ENCODE measurements around the gene PIEZO2. TPM values are rescaled to one million over a fixed set of nuclear protein-coding genes. Genes with fewer than 3 reads are reported as not detected.

PIEZO2 gene
- total RNA-seq, 2 experiments from 2014 or later, result not detected

- H3K27ac Mint-ChIP-seq, result no peak overlapping the region
- H3K27me3 Mint-ChIP-seq, result peaks cover 2% of the 10 kb centered on the region
- ChIA-PET POLR2A (no interaction called here), CTCF (interaction anchor here (1.0 kb wide), 1 partner anchor 314 kb away, joined by 3 read pairs; no protein-coding TSS in a partner anchor)
- no peak overlapping the region for H3K4me3 Mint-ChIP-seq
- H3K9me3 Mint-ChIP-seq (ENCODE audit: low read depth), result no peaks in the 10 kb centered on the region
- no peaks in the 10 kb centered on the region for H3K4me1 Mint-ChIP-seq
- no peaks in the 10 kb centered on the region for H3K36me3 Mint-ChIP-seq (ENCODE audit: low read depth)
- intact Hi-C loops (cut with DNase I, micrococcal nuclease), result no loop called here
- DNase-seq, result no peak
- no peak for ATAC-seq
Measured at GRCh38 chr18:11165138-11165537, 15.8 kb upstream of the PIEZO2 start.

GRCh38 chr18:11163665-11164064 lies 14.3 kb upstream of the PIEZO2 start:
- peaks cover 2% of the 10 kb centered on the region for H3K27me3 Mint-ChIP-seq
- no peak for ATAC-seq
- H3K4me1 Mint-ChIP-seq, result no peaks in the 10 kb centered on the region
- DNase-seq, result peak; percentile 36
- POLR2A ChIA-PET, result no interaction called here
- CTCF ChIA-PET, result interaction anchor here (0.7 to 1.2 kb wide), 2 partner anchors 11 to 13 kb away, joined by 3 read pairs; no protein-coding TSS in a partner anchor
- H3K27ac Mint-ChIP-seq, result no peak overlapping the region
- no peaks in the 10 kb centered on the region for H3K9me3 Mint-ChIP-seq (ENCODE audit: low read depth)
- intact Hi-C loops (cut with DNase I, micrococcal nuclease), result no loop called here
- no peaks in the 10 kb centered on the region for H3K36me3 Mint-ChIP-seq (ENCODE audit: low read depth)
- H3K4me3 Mint-ChIP-seq, result no peak overlapping the region

GRCh38 chr18:11162889-11163288 lies 13.5 kb upstream of the PIEZO2 start:
- H3K4me1 Mint-ChIP-seq, result no peaks in the 10 kb centered on the region
- intact Hi-C loops (cut with DNase I, micrococcal nuclease), result no loop called here
- CTCF ChIA-PET, result interaction anchor here (0.6 to 1.2 kb wide), 3 partner anchors 10 to 653 kb away, joined by 3 read pairs; no protein-coding TSS in a partner anchor

GRCh38 chr18:11162462-11162861 lies 13.1 kb upstream of the PIEZO2 start:
- POLR2A ChIA-PET, result no interaction called here

More at GRCh38 chr18:11162889-11163288, 13.5 kb upstream of the PIEZO2 start:
- no peak for ATAC-seq
- no peaks in the 10 kb centered on the region for H3K9me3 Mint-ChIP-seq (ENCODE audit: low read depth)
- no peak overlapping the region for H3K4me3 Mint-ChIP-seq
- no peaks in the 10 kb centered on the region for H3K36me3 Mint-ChIP-seq (ENCODE audit: low read depth)
- H3K27me3 Mint-ChIP-seq, result peaks cover 2% of the 10 kb centered on the region
- H3K27ac Mint-ChIP-seq, result no peak overlapping the region
- POLR2A ChIA-PET, result no interaction called here
- DNase-seq, result no peak

GRCh38 chr18:11160313-11160712 lies 10.9 kb upstream of the PIEZO2 start:
- no peak for ATAC-seq
- H3K27ac Mint-ChIP-seq, result no peak overlapping the region

More at GRCh38 chr18:11162462-11162861, 13.1 kb upstream of the PIEZO2 start:
- no peak for DNase-seq
- intact Hi-C loops (cut with DNase I, micrococcal nuclease), result no loop called here
- H3K4me3 Mint-ChIP-seq, result no peak overlapping the region
- CTCF ChIA-PET, result interaction anchor here (0.6 to 1.2 kb wide), 2 partner anchors 10 to 653 kb away, joined by 3 read pairs; no protein-coding TSS in a partner anchor
- no peaks in the 10 kb centered on the region for H3K4me1 Mint-ChIP-seq
- H3K27me3 Mint-ChIP-seq, result peaks cover 2% of the 10 kb centered on the region
- H3K9me3 Mint-ChIP-seq (ENCODE audit: low read depth), result no peaks in the 10 kb centered on the region
- H3K27ac Mint-ChIP-seq, result no peak overlapping the region
- H3K36me3 Mint-ChIP-seq (ENCODE audit: low read depth), result no peaks in the 10 kb centered on the region
- ATAC-seq, result no peak

GRCh38 chr18:11159844-11160243 lies 10.5 kb upstream of the PIEZO2 start:
- ChIA-PET CTCF (interaction anchor here (0.9 kb wide), 1 partner anchor 9 kb away, joined by 4 read pairs; no protein-coding TSS in a partner anchor), POLR2A (interaction anchor here (0.6 kb wide), 1 partner anchor 364 kb away, joined by 3 read pairs; no protein-coding TSS in a partner anchor)
- Mint-ChIP-seq H3K27ac (no peak overlapping the region), H3K4me1 (no peaks in the 10 kb centered on the region), H3K9me3 (ENCODE audit: low read depth) (no peaks in the 10 kb centered on the region), H3K27me3 (no peaks in the 10 kb centered on the region), H3K4me3 (no peak overlapping the region), H3K36me3 (ENCODE audit: low read depth) (no peaks in the 10 kb centered on the region)
- intact Hi-C loops (cut with DNase I, micrococcal nuclease), result loop anchor here in 1 of 2 experiments (10.0 kb wide), 1 partner anchor 55 kb away; no protein-coding TSS in a partner anchor
- DNase-seq, result no peak
- ATAC-seq, result no peak

More at GRCh38 chr18:11160313-11160712, 10.9 kb upstream of the PIEZO2 start:
- intact Hi-C loops (cut with DNase I, micrococcal nuclease), result no loop called here
- Mint-ChIP-seq H3K9me3 (ENCODE audit: low read depth) (no peaks in the 10 kb centered on the region), H3K36me3 (ENCODE audit: low read depth) (no peaks in the 10 kb centered on the region), H3K27me3 (peaks cover 1% of the 10 kb centered on the region), H3K4me1 (no peaks in the 10 kb centered on the region), H3K4me3 (no peak overlapping the region)
- POLR2A ChIA-PET, result interaction anchor here (0.6 kb wide), 1 partner anchor 364 kb away, joined by 3 read pairs; no protein-coding TSS in a partner anchor
- CTCF ChIA-PET, result interaction anchor here (0.9 kb wide), 1 partner anchor 9 kb away, joined by 4 read pairs; no protein-coding TSS in a partner anchor
- DNase-seq, result no peak

- H3K9me3 Mint-ChIP-seq (ENCODE audit: low read depth), result no peaks in the 10 kb centered on the region
- ChIA-PET CTCF (interaction anchor here (0.7 kb wide), 1 partner anchor 355 kb away, joined by 3 read pairs; no protein-coding TSS in a partner anchor), POLR2A (no interaction called here)
- no peak overlapping the region for H3K4me3 Mint-ChIP-seq
- ATAC-seq (no peak), DNase-seq (no peak)
- H3K4me1 Mint-ChIP-seq, result no peaks in the 10 kb centered on the region
- intact Hi-C loops (cut with DNase I, micrococcal nuclease), result loop anchor here in 1 of 2 experiments (10.0 kb wide), 1 partner anchor 58 kb away; no protein-coding TSS in a partner anchor
- H3K36me3 Mint-ChIP-seq (ENCODE audit: low read depth), result no peaks in the 10 kb centered on the region
- no peaks in the 10 kb centered on the region for H3K27me3 Mint-ChIP-seq
- no peak overlapping the region for H3K27ac Mint-ChIP-seq
Measured at GRCh38 chr18:11156978-11157377, 7.6 kb upstream of the PIEZO2 start.

GRCh38 chr18:11155034-11155759 lies 5.8 kb upstream of the PIEZO2 start:
- peaks cover 7% of the 10 kb centered on the region for H3K27me3 Mint-ChIP-seq
- ChIA-PET POLR2A (no interaction called here), CTCF (interaction anchor here (0.6 to 0.9 kb wide), 2 partner anchors 17 to 19 kb away, joined by 3 to 4 read pairs; no protein-coding TSS in a partner anchor)
- intact Hi-C loops (cut with DNase I, micrococcal nuclease), result loop anchor here in 1 of 2 experiments (10.0 kb wide), 1 partner anchor 60 kb away; no protein-coding TSS in a partner anchor
- ATAC-seq (no peak), DNase-seq (no peak)
- no peak overlapping the region for H3K4me3 Mint-ChIP-seq
- no peaks in the 10 kb centered on the region for H3K4me1 Mint-ChIP-seq
- H3K36me3 Mint-ChIP-seq (ENCODE audit: low read depth), result no peaks in the 10 kb centered on the region
- no peak overlapping the region for H3K27ac Mint-ChIP-seq
- H3K9me3 Mint-ChIP-seq (ENCODE audit: low read depth), result no peaks in the 10 kb centered on the region

- CTCF ChIA-PET, result interaction anchor here (0.6 to 1.3 kb wide), 6 partner anchors 17 to 1110 kb away, joined by 3 to 6 read pairs (median 4); no protein-coding TSS in a partner anchor
- ATAC-seq (no peak), DNase-seq (no peak)
- no peak overlapping the region for H3K4me3 Mint-ChIP-seq
- no peak overlapping the region for H3K27ac Mint-ChIP-seq
- no peaks in the 10 kb centered on the region for H3K4me1 Mint-ChIP-seq
- H3K36me3 Mint-ChIP-seq (ENCODE audit: low read depth), result no peaks in the 10 kb centered on the region
- POLR2A ChIA-PET, result no interaction called here
- H3K27me3 Mint-ChIP-seq, result peaks cover 12% of the 10 kb centered on the region
- no peaks in the 10 kb centered on the region for H3K9me3 Mint-ChIP-seq (ENCODE audit: low read depth)
- intact Hi-C loops (cut with DNase I, micrococcal nuclease), result loop anchor here (1.0 to 10.0 kb wide), 5 partner anchors 60 to 593 kb away; no protein-coding TSS in a partner anchor
Measured at GRCh38 chr18:11154368-11154989, 5.1 kb upstream of the PIEZO2 start.

GRCh38 chr18:11153097-11153496 lies 3.7 kb upstream of the PIEZO2 start:
- Mint-ChIP-seq H3K27me3 (peaks cover 15% of the 10 kb centered on the region), H3K4me3 (no peak overlapping the region), H3K9me3 (ENCODE audit: low read depth) (no peaks in the 10 kb centered on the region), H3K36me3 (ENCODE audit: low read depth) (no peaks in the 10 kb centered on the region), H3K4me1 (peaks cover 1% of the 10 kb centered on the region), H3K27ac (no peak overlapping the region)
- intact Hi-C loops (cut with DNase I, micrococcal nuclease), result loop anchor here (5.0 to 10.0 kb wide), 3 partner anchors 62 to 366 kb away; no protein-coding TSS in a partner anchor
- no peak for ATAC-seq
- ChIA-PET POLR2A (no interaction called here), CTCF (interaction anchor here (1.1 kb wide), 1 partner anchor 10 kb away, joined by 3 read pairs; no protein-coding TSS in a partner anchor)
- no peak for DNase-seq

GRCh38 chr18:11150271-11150615 lies 874 bp upstream of the PIEZO2 start:
- no peaks in the 10 kb centered on the region for H3K36me3 Mint-ChIP-seq (ENCODE audit: low read depth)
- CTCF ChIA-PET, result interaction anchor here (1.1 kb wide), 1 partner anchor 13 kb away, joined by 3 read pairs; no protein-coding TSS in a partner anchor

More at GRCh38 chr18:11150271-11150615, 874 bp upstream of the PIEZO2 start:
- peaks cover 34% of the 10 kb centered on the region for H3K27me3 Mint-ChIP-seq
- no peak for DNase-seq
- no peak overlapping the region for H3K4me3 Mint-ChIP-seq
- intact Hi-C loops (cut with DNase I, micrococcal nuclease), result loop anchor here (5.0 to 10.0 kb wide), 3 partner anchors 65 to 363 kb away; no protein-coding TSS in a partner anchor
- peaks cover 5% of the 10 kb centered on the region for H3K4me1 Mint-ChIP-seq
- H3K27ac Mint-ChIP-seq, result no peak overlapping the region
- POLR2A ChIA-PET, result no interaction called here
- no peaks in the 10 kb centered on the region for H3K9me3 Mint-ChIP-seq (ENCODE audit: low read depth)
- no peak for ATAC-seq

Measured in activated CD4-positive, alpha-beta T cell treated with anti-CD3 and anti-CD28 coated beads for 36 hours (primary cell).